SU-DHL-6 (cell line): ENCODE results near the gene MBNL1.

ENCODE experiments used
- H2AFZ ChIP-seq: fragments of 200-600 bp; sonication (generic); 2 replicates; pipeline ENCODE4 v1.6.1; 2014; ENCODE audit warnings: low read depth, mild to moderate bottlenecking, moderate library complexity, mixed read lengths, antibody characterized with exemption, low read length; ENCODE audit not compliant: severe bottlenecking
- H3F3A ChIP-seq: fragments of 200-600 bp; shearing (Covaris generic); 2 replicates; pipeline ENCODE4 v1.6.0; 2016; ENCODE audit warnings: antibody characterized with exemption, mild to moderate bottlenecking; ENCODE audit not compliant: insufficient read depth
- H3K27ac ChIP-seq: fragments of 200-600 bp; sonication (generic); 2 replicates; pipeline ENCODE4 v1.5.1; 2016; ENCODE audit warnings: low read depth, mild to moderate bottlenecking, low read length, moderate library complexity, mixed read lengths
- H3K27me3 ChIP-seq: fragments of 200-600 bp; sonication (generic), shearing (Covaris generic); 2 replicates; pipeline ENCODE4 v1.6.0; 2014; ENCODE audit warnings: mild to moderate bottlenecking, low read length
- H3K36me3 ChIP-seq: fragments of 200-600 bp; sonication (generic); 2 replicates; pipeline ENCODE4 v1.6.1; 2014; ENCODE audit warnings: mild to moderate bottlenecking, low read length, mixed read lengths
- H3K4me2 ChIP-seq: fragments of 300-600, 200-600 bp; shearing (Covaris generic), sonication (generic); 2 replicates; pipeline ENCODE4 v1.6.0; 2014; ENCODE audit warnings: low read length, low read depth, mild to moderate bottlenecking; ENCODE audit not compliant: poor library complexity, severe bottlenecking
- H3K4me3 ChIP-seq: fragments of 200-600 bp; sonication (generic); 2 replicates; pipeline ENCODE4 v1.5.1; 2014; ENCODE audit warnings: antibody characterized with exemption, low read length, mild to moderate bottlenecking, mixed read lengths; ENCODE audit not compliant: insufficient read depth, poor library complexity, severe bottlenecking
- H3K79me2 ChIP-seq: fragments of 200-600 bp; sonication (generic); 2 replicates; pipeline ENCODE4 v1.6.1; 2014; ENCODE audit warnings: mild to moderate bottlenecking, low read length, moderate library complexity; ENCODE audit not compliant: insufficient read depth
- H3K9ac ChIP-seq: fragments of 200-600 bp; sonication (generic); 2 replicates; pipeline ENCODE4 v1.7.0; 2014; ENCODE audit warnings: mild to moderate bottlenecking, low read length
- H3K9me2 ChIP-seq: fragments of 200-600 bp; sonication (generic); replicated peaks from 2 replicates; pipeline ENCODE4 v1.6.1; 2014; ENCODE audit warnings: low read length; ENCODE audit not compliant: insufficient read depth
- H3K9me3 ChIP-seq: fragments of 200-600 bp; sonication (generic); 2 replicates; pipeline ENCODE4 v1.6.1; 2014; ENCODE audit warnings: low read length, mixed read lengths; ENCODE audit not compliant: insufficient read depth
- H4K20me1 ChIP-seq: fragments of 200-600 bp; sonication (generic); 2 replicates; pipeline ENCODE4 v1.6.1; 2014; ENCODE audit warnings: low read depth, mild to moderate bottlenecking, antibody characterized with exemption, low read length, moderate library complexity, mixed read lengths
- CTCF ChIP-seq: fragments of 200-600 bp; sonication (generic); IDR thresholded peaks from one replicate; pipeline ENCODE4 v1.5.1; 2017; ENCODE audit warnings: antibody characterized with exemption, mild to moderate bottlenecking, low read length, moderate library complexity; ENCODE audit not compliant: insufficient read depth, poor library complexity, severe bottlenecking
- EZH2phosphoT487 ChIP-seq: fragments of 200-600 bp; sonication (generic), shearing (Covaris generic); conservative IDR thresholded peaks from 2 replicates; pipeline ENCODE4 v1.6.1; 2018; ENCODE audit warnings: mild to moderate bottlenecking, antibody characterized with exemption, low read length, moderate library complexity, mixed read lengths

MBNL1 gene

DNA sequence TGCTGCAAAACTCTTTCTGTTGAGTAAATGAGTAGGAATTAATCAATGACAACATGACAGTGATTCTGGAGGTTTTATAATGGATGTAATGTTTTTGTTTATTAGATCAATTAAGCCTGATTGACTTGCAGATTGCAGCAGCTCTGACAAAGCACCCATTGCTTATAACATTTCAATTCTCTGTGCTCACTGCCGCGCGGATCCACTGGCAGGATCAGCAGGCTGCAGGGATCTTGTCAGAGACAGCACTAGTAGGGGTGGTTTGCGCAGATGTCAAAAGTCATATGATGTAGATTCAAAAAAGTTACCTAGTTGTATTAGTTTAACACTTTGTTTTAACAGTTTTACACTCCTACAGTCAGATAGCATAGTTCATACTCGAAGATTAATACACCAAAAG lies 93.4 kb downstream of the MBNL1 start:
- H3F3A ChIP-seq: peaks cover 48% of the 10 kb centered on the region
- H3K4me3 ChIP-seq: no peak overlapping the region
- H3K27ac ChIP-seq: no peak overlapping the region
- no peaks in the 10 kb centered on the region for H3K9me3 ChIP-seq
- H3K36me3 ChIP-seq: peaks cover 44% of the 10 kb centered on the region
- no peak overlapping the region for H2AFZ ChIP-seq
- H4K20me1 ChIP-seq: peaks cover 10% of the 10 kb centered on the region; the same call in 1 of the 2 replicates
- peaks cover 100% of the 10 kb centered on the region for H3K79me2 ChIP-seq
- H3K4me2 ChIP-seq: no peak overlapping the region
- H3K9ac ChIP-seq: no peak overlapping the region
- H3K27me3 ChIP-seq: no peaks in the 10 kb centered on the region
- H3K9me2 ChIP-seq: no peaks in the 10 kb centered on the region
- TF ChIP-seq EZH2phosphoT487: no peak
- TF ChIP-seq CTCF: no peak

GRCh38 chr3:152364237-152364636 lies 95.5 kb downstream of the MBNL1 start:
- Histone ChIP-seq H3K9me2 (no peaks in the 10 kb centered on the region), H3K27me3 (no peaks in the 10 kb centered on the region), H3F3A (peaks cover 47% of the 10 kb centered on the region; the same call in 1 of the 2 replicates), H2AFZ (no peak overlapping the region), H3K79me2 (peaks cover 100% of the 10 kb centered on the region), H3K27ac (no peak overlapping the region; the same call in 1 of the 2 replicates), H4K20me1 (peaks cover 9% of the 10 kb centered on the region; the same call in 1 of the 2 replicates), H3K9me3 (no peaks in the 10 kb centered on the region), H3K9ac (no peak overlapping the region), H3K4me3 (no peak overlapping the region), H3K4me2 (no peak overlapping the region), H3K36me3 (peaks cover 42% of the 10 kb centered on the region)
- TF ChIP-seq EZH2phosphoT487 (no peak), CTCF (no peak)

DNA sequence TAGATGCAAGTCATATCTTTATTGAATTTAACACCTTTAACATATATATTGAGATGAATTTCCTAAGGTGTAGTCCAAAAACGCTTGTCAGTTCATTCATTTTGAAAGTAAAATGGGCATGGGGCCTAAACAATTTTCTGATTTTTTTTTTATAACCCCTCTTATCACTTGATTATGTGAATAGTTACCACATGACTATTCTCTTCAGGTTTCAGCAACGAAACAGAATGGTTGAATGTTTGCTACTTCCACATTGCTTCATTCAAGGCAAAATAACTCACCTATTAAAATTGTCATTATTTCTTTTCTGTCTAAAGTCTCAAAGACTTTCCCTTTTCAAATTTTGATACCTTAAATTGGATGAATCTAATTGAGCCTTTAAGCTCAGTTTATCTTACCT lies 96.4 kb downstream of the MBNL1 start:
- Histone ChIP-seq H2AFZ (no peak overlapping the region), H3F3A (peaks cover 41% of the 10 kb centered on the region; the same call in 1 of the 2 replicates), H3K4me2 (no peak overlapping the region), H3K79me2 (peaks cover 100% of the 10 kb centered on the region), H3K27me3 (no peaks in the 10 kb centered on the region), H3K9me2 (no peaks in the 10 kb centered on the region), H3K9ac (no peak overlapping the region), H4K20me1 (peaks cover 8% of the 10 kb centered on the region; the same call in 1 of the 2 replicates), H3K9me3 (no peaks in the 10 kb centered on the region), H3K36me3 (peaks cover 33% of the 10 kb centered on the region; the same call in 1 of the 2 replicates), H3K4me3 (no peak overlapping the region), H3K27ac (no peak overlapping the region; the same call in 1 of the 2 replicates)
- TF ChIP-seq EZH2phosphoT487 (no peak), CTCF (no peak)
